Astrocyte (in vitro differentiated cells and primary cell): ENCODE data around the gene GOSR2. TPM values are rescaled to one million over a fixed set of nuclear protein-coding genes. Genes with fewer than 3 reads are reported as not detected.
"Not testable (repeated sequence)": the region's sequence is repeated elsewhere in the genome, so short reads cannot be mapped to it uniquely, and the experiment has no call there.

ENCODE experiments used
- DNase-seq: peaks from one replicate; pipeline ENCODE4 v3.0.0-alpha.2; 2010; ENCODE audit warnings: low read depth
- FAIRE-seq: peaks from 2 replicates; lab custom pipeline; 2011; peaks lifted over from hg19 to GRCh38; lab: Jason Lieb, UNC
- H2AFZ ChIP-seq: 2 replicates; pipeline ENCODE4 v1.6.0; 2012; ENCODE audit warnings: low read depth, low read length, inconsistent platforms
- H3K27ac ChIP-seq: 2 replicates; pipeline ENCODE4 v1.5.1; 2011; ENCODE audit warnings: low read depth, low read length, inconsistent platforms
- H3K27me3 ChIP-seq: 2 replicates; pipeline ENCODE4 v1.6.0; 2011; ENCODE audit warnings: low read length, inconsistent platforms; ENCODE audit not compliant: insufficient read depth
- H3K36me3 ChIP-seq: 2 replicates; pipeline ENCODE4 v1.5.1; 2011; ENCODE audit warnings: low read length, inconsistent platforms; ENCODE audit not compliant: insufficient read depth
- H3K4me1 ChIP-seq: 2 replicates; pipeline ENCODE4 v1.5.1; 2011; ENCODE audit warnings: low read length, inconsistent platforms; ENCODE audit not compliant: insufficient read depth
- H3K4me2 ChIP-seq: 2 replicates; pipeline ENCODE4 v1.6.0; 2012; ENCODE audit warnings: low read length, inconsistent platforms
- H3K4me3 ChIP-seq: 2 replicates; pipeline ENCODE4 v1.5.1; 2011; ENCODE audit warnings: low read depth, mild to moderate bottlenecking, low read length, inconsistent platforms; ENCODE audit not compliant: insufficient read depth
- H3K79me2 ChIP-seq: 2 replicates; pipeline ENCODE4 v1.6.0; 2012; ENCODE audit warnings: mild to moderate bottlenecking, low read length, inconsistent platforms; ENCODE audit not compliant: insufficient read depth
- H3K9ac ChIP-seq: 2 replicates; pipeline ENCODE4 v1.6.0; 2012; ENCODE audit warnings: mild to moderate bottlenecking, low read length, inconsistent platforms
- H3K9me3 ChIP-seq: 2 replicates; pipeline ENCODE4 v1.5.1; 2012; ENCODE audit warnings: low read depth, mild to moderate bottlenecking, low read length, inconsistent platforms; ENCODE audit not compliant: insufficient read depth
- H4K20me1 ChIP-seq: 2 replicates; pipeline ENCODE4 v1.6.0; 2012; ENCODE audit warnings: low read length, inconsistent platforms; ENCODE audit not compliant: insufficient read depth
- H3K27ac Mint-ChIP-seq: one replicate; pipeline ENCODE4 v1.8.0; 2021; ENCODE audit warnings: mild to moderate bottlenecking, mixed read lengths; ENCODE audit not compliant: unreplicated experiment
- H3K27me3 Mint-ChIP-seq: one replicate; pipeline ENCODE4 v1.8.0; 2021; ENCODE audit warnings: low read depth, mixed read lengths; ENCODE audit not compliant: unreplicated experiment
- H3K36me3 Mint-ChIP-seq: one replicate; pipeline ENCODE4 v1.8.0; 2021; ENCODE audit warnings: low read depth, mixed read lengths; ENCODE audit not compliant: unreplicated experiment
- H3K4me1 Mint-ChIP-seq: one replicate; pipeline ENCODE4 v1.8.0; 2021; ENCODE audit warnings: low read depth, mixed read lengths; ENCODE audit not compliant: unreplicated experiment
- H3K4me3 Mint-ChIP-seq: one replicate; pipeline ENCODE4 v1.8.0; 2021; ENCODE audit warnings: mild to moderate bottlenecking, moderate library complexity, mixed read lengths; ENCODE audit not compliant: unreplicated experiment
- H3K9me3 Mint-ChIP-seq: one replicate; pipeline ENCODE4 v1.8.0; 2021; ENCODE audit warnings: mild to moderate bottlenecking, mixed read lengths; ENCODE audit not compliant: unreplicated experiment
- EZH2 ChIP-seq: IDR thresholded peaks from 2 replicates; pipeline ENCODE4 v1.6.1; 2012; ENCODE audit warnings: mild to moderate bottlenecking, low read length, inconsistent platforms; ENCODE audit not compliant: insufficient read depth
- total RNA-seq: library from RNA; stranded (reverse); gene quantifications from 2 replicates; pipeline ENCODE4 v1.2.1, GENCODE V29; 2021
- TF ChIP-seq, protein P1 (sequence below): IDR thresholded peaks from 2 replicates; pipeline ENCODE4 v1.5.1; 2011; ENCODE audit warnings: low read depth, mild to moderate bottlenecking, inconsistent platforms, low read length, moderate library complexity; ENCODE audit not compliant: insufficient read depth

The GOSR2 gene
- total RNA-seq, 1 donor from 2014 or later = 67.0 TPM

DNA sequence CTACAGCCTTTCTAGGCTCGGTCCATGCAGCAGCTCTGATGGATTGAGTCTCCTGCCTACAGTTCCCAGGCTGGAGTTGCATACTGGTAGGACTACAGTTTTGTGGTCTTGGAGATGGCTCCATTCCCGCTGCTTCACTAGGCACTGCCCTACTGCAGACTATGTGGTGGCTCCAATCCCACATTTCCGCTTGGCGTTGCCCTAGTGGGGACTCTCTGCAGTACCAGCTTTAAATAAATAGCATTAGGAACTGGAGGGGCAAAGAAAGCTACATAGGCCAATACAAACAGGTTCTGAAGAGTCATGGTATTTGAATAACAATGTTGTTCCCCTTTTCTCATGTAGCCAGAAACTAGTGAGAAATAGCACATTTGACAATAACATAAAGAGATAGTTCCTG is 5.4 kb upstream of the GOSR2 start:
- H3K36me3 Mint-ChIP-seq = no peaks in the 10 kb centered on the region
- FAIRE-seq (no peak), DNase-seq (no peak)
- Histone ChIP-seq H3K4me1 (no peaks in the 10 kb centered on the region), H3K27ac (no peak overlapping the region), H3K27me3 (no peaks in the 10 kb centered on the region), H3K79me2 (no peaks in the 10 kb centered on the region), H3K4me3 (no peak overlapping the region), H3K36me3 (no peaks in the 10 kb centered on the region), H2AFZ (no peak overlapping the region), H3K4me2 (no peak overlapping the region), H3K9me3 (no peaks in the 10 kb centered on the region), H3K9ac (no peak overlapping the region), H4K20me1 (no peaks in the 10 kb centered on the region)
- no peaks in the 10 kb centered on the region for H3K4me1 Mint-ChIP-seq
- H3K9me3 Mint-ChIP-seq = no peaks in the 10 kb centered on the region
- peaks cover 10% of the 10 kb centered on the region for H3K27me3 Mint-ChIP-seq
- H3K4me3 Mint-ChIP-seq = no peak overlapping the region
- no peak overlapping the region for H3K27ac Mint-ChIP-seq
- no peak for TF ChIP-seq EZH2
- TF ChIP-seq, protein P1, sequence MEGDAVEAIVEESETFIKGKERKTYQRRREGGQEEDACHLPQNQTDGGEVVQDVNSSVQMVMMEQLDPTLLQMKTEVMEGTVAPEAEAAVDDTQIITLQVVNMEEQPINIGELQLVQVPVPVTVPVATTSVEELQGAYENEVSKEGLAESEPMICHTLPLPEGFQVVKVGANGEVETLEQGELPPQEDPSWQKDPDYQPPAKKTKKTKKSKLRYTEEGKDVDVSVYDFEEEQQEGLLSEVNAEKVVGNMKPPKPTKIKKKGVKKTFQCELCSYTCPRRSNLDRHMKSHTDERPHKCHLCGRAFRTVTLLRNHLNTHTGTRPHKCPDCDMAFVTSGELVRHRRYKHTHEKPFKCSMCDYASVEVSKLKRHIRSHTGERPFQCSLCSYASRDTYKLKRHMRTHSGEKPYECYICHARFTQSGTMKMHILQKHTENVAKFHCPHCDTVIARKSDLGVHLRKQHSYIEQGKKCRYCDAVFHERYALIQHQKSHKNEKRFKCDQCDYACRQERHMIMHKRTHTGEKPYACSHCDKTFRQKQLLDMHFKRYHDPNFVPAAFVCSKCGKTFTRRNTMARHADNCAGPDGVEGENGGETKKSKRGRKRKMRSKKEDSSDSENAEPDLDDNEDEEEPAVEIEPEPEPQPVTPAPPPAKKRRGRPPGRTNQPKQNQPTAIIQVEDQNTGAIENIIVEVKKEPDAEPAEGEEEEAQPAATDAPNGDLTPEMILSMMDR = no peak

DNA sequence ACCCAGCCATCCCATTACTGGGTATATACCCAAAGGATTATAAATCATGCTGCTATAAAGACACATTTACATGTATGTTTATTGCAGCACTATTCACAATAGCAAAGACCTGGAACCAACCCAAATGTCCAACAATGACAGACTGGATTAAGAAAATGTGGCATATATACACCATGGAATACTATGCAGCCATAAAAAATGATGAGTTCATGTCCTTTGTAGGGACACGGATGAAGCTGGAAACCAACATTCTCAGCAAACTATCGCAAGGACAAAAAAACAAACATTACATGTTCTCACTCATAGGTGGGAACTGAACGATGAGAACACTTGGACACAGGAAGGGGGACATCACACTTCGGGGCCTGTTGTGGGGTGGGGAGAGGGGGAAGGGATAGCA is 998 bp upstream of the GOSR2 start:
- H3K4me3 Mint-ChIP-seq = peak overlapping the region; percentile 88
- peaks cover 30% of the 10 kb centered on the region for H4K20me1 ChIP-seq
- not testable (repeated sequence) for H3K27ac ChIP-seq, H3K9ac ChIP-seq, H3K27me3 Mint-ChIP-seq, H3K9me3 Mint-ChIP-seq, H3K36me3 Mint-ChIP-seq, H3K4me2 ChIP-seq, FAIRE-seq, H3K9me3 ChIP-seq, H2AFZ ChIP-seq, H3K4me3 ChIP-seq, H3K27ac Mint-ChIP-seq, H3K27me3 ChIP-seq, H3K36me3 ChIP-seq, DNase-seq
- H3K4me1 Mint-ChIP-seq = peaks cover 23% of the 10 kb centered on the region
- peaks cover 41% of the 10 kb centered on the region for H3K79me2 ChIP-seq
- peaks cover 10% of the 10 kb centered on the region for H3K4me1 ChIP-seq

DNA sequence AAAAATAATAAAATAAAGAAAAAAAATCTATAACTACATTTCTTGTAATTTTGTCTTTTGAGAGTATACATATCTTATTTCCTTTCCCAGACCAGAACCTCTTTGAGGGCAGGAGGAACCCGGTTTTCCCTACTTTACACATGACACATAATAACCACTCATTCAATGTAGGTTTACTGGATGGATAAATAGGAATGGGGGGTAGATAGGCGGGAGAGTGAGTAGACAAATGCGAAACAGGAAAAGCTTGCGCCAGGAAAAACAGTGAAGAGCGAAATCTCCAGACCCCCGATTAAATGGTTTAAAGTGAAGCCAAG is 515 bp upstream of the GOSR2 start:
- Mint-ChIP-seq H3K4me1 (peaks cover 26% of the 10 kb centered on the region), H3K27me3 (no peaks in the 10 kb centered on the region), H3K27ac (peak overlapping the region; percentile 100), H3K9me3 (no peaks in the 10 kb centered on the region), H3K4me3 (peak overlapping the region; percentile 88), H3K36me3 (peaks cover 1% of the 10 kb centered on the region)
- Histone ChIP-seq H3K27me3 (no peaks in the 10 kb centered on the region), H3K4me2 (peak overlapping the region; percentile 86), H2AFZ (peak overlapping the region; percentile 92), H3K4me3 (peak overlapping the region; percentile 89), H3K9me3 (no peaks in the 10 kb centered on the region), H4K20me1 (peaks cover 35% of the 10 kb centered on the region), H3K4me1 (peaks cover 10% of the 10 kb centered on the region), H3K79me2 (peaks cover 46% of the 10 kb centered on the region), H3K9ac (peak overlapping the region; percentile 97), H3K36me3 (no peaks in the 10 kb centered on the region), H3K27ac (peak overlapping the region; percentile 98)
- FAIRE-seq (peak; percentile 5), DNase-seq (no peak)
- TF ChIP-seq EZH2 = no peak
- TF ChIP-seq, protein P1 = no peak
